Epithelial cell of prostate (primary cell): ENCODE data around the gene AZGP1.
"Not testable (repeated sequence)": the region's sequence is repeated elsewhere in the genome, so short reads cannot be mapped to it uniquely, and the experiment has no call there.

Experiments
- DNase-seq: peaks from one replicate; pipeline ENCODE4 v3.0.0-alpha.2; 2011; ENCODE audit warnings: low read depth, low spot score
- H3K27ac ChIP-seq: fragments of 450-650 bp; 2 replicates; pipeline ENCODE4 v1.5.1; 2017; ENCODE audit warnings: mild to moderate bottlenecking

AZGP1 gene

GRCh38 chr7:99975782-99976521 is at the start of gene AZGP1:
AZGP1 (minus strand) TSS chr7:99976031; CDS start chr7:99976020, 11 bp downstream.
- H3K27ac ChIP-seq = no peak within 1 kb of the TSS
- no peak for DNase-seq

DNA sequence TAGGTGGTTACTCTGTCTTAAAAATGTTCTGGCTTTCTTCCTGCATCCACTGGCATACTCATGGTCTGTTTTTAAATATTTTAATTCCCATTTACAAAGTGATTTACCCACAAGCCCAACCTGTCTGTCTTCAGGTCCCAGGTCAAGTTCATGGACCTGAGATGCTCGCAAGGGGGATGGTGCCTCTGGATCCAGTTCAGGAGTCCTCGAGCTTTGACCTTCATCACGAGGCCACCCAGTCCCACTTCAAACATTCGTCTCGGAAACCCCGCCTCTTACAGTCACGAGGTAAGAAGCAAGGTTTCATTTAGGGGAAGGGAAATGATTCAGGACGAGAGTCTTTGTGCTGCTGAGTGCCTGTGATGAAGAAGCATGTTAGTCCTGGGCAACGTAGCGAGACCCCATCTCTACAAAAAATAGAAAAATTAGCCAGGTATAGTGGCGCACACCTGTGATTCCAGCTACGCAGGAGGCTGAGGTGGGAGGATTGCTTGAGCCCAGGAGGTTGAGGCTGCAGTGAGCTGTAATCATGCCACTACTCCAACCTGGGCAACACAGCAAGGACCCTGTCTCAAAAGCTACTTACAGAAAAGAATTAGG is 48.3 kb upstream of the AZGP1 start:
- no peak for DNase-seq
- peak overlapping the region; percentile 94 for H3K27ac ChIP-seq

GRCh38 chr7:100023526-100023925 is 47.7 kb upstream of the AZGP1 start:
- H3K27ac ChIP-seq = peak overlapping the region; percentile 94

DNA sequence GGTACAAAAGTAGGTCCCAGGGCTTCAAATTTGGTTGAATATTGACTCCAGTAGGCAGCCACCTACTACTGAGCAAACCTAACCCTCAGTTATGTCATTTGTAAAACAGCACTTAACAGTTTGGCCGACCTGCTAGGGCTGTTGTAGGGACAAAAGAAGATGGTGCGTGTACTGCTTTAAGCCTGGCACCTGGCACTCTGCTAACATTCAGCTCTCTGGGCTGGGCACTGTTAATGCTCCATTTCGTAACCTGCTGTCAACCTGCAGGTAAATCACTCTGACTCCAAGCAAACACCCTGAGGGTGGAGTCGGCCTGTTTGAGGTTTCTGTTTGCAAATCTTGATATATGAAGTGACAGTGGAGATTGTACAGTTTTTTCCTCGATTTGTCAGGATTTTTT is 46.8 kb upstream of the AZGP1 start:
- peak overlapping the region; percentile 94 for H3K27ac ChIP-seq
- DNase-seq = peak; percentile 90

More at GRCh38 chr7:100023526-100023925, 47.7 kb upstream of the AZGP1 start:
- no peak for DNase-seq

- DNase-seq = no peak
Observed at GRCh38 chr7:100021297-100021696, 45.5 kb upstream of the AZGP1 start.

GRCh38 chr7:100019908-100020307 is 44.1 kb upstream of the AZGP1 start:
- H3K27ac ChIP-seq = no peak overlapping the region

More at GRCh38 chr7:100021297-100021696, 45.5 kb upstream of the AZGP1 start:
- peak overlapping the region; percentile 94 for H3K27ac ChIP-seq

DNA sequence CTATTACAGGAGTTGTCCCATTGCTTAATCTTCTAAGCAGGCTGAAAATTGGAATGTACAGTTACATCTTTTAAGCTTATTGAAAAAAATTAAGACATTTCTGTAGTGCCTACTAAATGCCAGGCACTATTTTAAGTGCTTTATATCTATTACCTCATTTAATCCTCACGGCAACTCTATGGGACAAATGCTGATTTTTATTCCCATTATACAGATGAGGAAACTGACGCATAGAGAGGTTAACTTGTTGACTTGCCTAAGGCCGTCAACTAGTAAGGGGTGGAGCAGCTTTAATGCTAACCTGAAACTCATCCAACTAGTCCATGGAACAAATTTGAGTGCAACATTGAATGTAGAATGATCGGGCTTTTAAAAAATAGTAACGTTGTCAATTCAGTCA is 42.0 kb upstream of the AZGP1 start:
- H3K27ac ChIP-seq = no peak overlapping the region
- no peak for DNase-seq

More at GRCh38 chr7:100019908-100020307, 44.1 kb upstream of the AZGP1 start:
- DNase-seq = no peak

GRCh38 chr7:100017300-100017699 is 41.5 kb upstream of the AZGP1 start:
- H3K27ac ChIP-seq = peak overlapping the region; percentile 75

DNA sequence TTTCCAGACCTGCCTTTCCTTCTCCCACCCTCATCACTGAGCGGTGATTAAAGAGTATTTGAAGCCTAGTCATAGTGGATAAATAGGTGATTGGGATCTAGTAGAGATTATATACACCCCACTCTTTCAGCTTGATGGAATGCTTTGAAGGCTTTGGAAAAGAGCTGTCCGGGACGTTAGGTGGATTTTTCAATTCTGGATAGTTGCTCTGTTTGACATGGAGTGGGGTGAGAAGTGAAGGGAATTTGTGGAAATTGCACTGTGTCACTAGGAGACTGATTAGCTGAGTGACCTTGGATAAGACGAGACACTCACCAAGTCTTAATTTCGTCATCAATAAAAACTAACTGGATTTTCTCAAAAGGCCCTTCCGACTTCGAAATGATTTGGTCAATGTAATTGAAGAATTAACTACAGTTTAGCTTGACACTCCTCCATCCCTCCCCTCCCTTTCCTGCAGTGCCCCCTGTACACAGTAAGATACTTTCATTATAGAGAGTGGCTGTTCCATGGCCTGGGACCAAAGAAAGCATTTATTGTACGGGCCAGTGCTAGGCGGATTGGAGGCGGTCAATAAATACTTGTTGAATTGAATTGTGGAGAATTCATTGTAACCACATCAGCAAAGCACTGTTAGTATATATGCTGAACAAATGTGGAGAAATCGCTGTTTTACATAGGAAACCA is 40.5 kb upstream of the AZGP1 start:
- DNase-seq = no peak
- H3K27ac ChIP-seq = peak overlapping the region; percentile 75

More at GRCh38 chr7:100017300-100017699, 41.5 kb upstream of the AZGP1 start:
- DNase-seq = no peak

- DNase-seq = peak; percentile 78
- peak within 1 kb of the TSS; percentile 75 for H3K27ac ChIP-seq
Observed at GRCh38 chr7:100015232-100016214, 39.7 kb upstream of the AZGP1 start, which contains the start of gene ZKSCAN1. ZKSCAN1 (plus strand) TSS chr7:100015596; CDS start chr7:100023507, 7,911 bp downstream.

DNA sequence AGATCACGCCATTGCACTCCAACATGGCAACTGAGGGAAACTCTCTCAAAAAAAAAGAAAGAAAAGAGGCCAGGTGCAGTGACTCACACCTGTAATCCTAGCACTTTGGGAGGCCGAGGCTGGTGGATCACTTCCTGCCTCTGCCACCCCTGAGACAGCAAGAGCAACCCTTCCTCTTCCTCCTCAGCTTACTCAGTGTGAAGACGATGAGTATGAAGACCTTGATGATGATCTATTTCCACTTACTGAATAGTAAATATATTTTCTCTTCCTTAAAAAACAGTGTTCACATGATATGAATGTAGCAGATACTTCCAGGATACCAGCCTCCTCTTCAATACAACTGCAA is 37.5 kb upstream of the AZGP1 start:
- peak; percentile 73 for DNase-seq
- H3K27ac ChIP-seq = peak overlapping the region; percentile 81

- peak overlapping the region; percentile 81 for H3K27ac ChIP-seq
- peak; percentile 76 for DNase-seq
Observed at GRCh38 chr7:100012385-100013327, 36.8 kb upstream of the AZGP1 start.

GRCh38 chr7:100011516-100011915 is 35.7 kb upstream of the AZGP1 start:
- DNase-seq = no peak
- H3K27ac ChIP-seq = no peak overlapping the region

- no peak overlapping the region for H3K27ac ChIP-seq
- no peak for DNase-seq
Observed at GRCh38 chr7:100010901-100011300, 35.1 kb upstream of the AZGP1 start.

GRCh38 chr7:100009952-100010351 is 34.1 kb upstream of the AZGP1 start:
- DNase-seq = not testable (repeated sequence)

DNA sequence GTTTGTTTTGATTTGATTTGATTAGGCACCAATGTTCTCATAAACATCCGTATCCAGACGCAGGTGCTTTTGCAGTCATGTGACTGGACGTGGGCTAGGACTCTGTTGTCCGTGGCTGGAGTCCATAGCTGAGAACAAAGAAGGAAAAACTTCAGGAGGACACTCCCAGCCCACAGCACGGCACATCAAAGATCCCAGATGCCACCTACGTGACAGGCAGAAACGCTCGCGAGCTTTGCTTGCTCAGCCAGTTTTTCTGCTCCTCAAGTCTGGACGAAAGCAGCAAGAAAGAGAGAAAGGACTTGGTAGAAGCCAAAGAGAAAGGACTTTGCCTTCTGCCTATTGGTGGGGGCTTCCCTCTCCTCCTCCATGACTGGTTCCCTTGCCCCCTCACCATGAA is 32.7 kb upstream of the AZGP1 start:
- no peak for DNase-seq
- peak overlapping the region; percentile 14 for H3K27ac ChIP-seq

More at GRCh38 chr7:100009952-100010351, 34.1 kb upstream of the AZGP1 start:
- H3K27ac ChIP-seq = not testable (repeated sequence)

- DNase-seq = no peak
- H3K27ac ChIP-seq = no peak overlapping the region
Observed at GRCh38 chr7:100007887-100008286, 32.1 kb upstream of the AZGP1 start.

GRCh38 chr7:100003711-100004661 is 28.2 kb upstream of the AZGP1 start:
- no peak overlapping the region for H3K27ac ChIP-seq
- DNase-seq = no peak
